Gastrocnemius medialis (tissue), 4 donors: ENCODE measurements around the gene SLC22A15. TPM values are rescaled to one million over a fixed set of nuclear protein-coding genes. Genes with fewer than 3 reads are reported as not detected.
"Not testable (repeated sequence)": the region's sequence is repeated elsewhere in the genome, so short reads cannot be mapped to it uniquely, and the experiment has no call there.

Experiments used
- ATAC-seq, 2 donors: fragments of 150-250 bp; one replicate each; pipeline ENCODE4 v1.9.1; 2016
- DNase-seq, 2 donors: peaks; one replicate each; pipeline ENCODE4 v3.0.0-alpha.2; 2019
- H3K27ac ChIP-seq, 4 donors: fragments of 200-600 bp; sonication (generic); 1 replicate in 1 of 4; 2 replicates in 3 of 4; pipeline ENCODE4 v1.5.1; 2016 to 2018; ENCODE audit warnings: mild to moderate bottlenecking in 2 of 4, moderate library complexity in 1 of 4
- H3K27me3 ChIP-seq, 3 donors: fragments of 200-600 bp; sonication (generic) in 2 of 3; 1 replicate in 1 of 3; 2 replicates in 2 of 3; pipeline versions ENCODE4 v1.5.1 to v1.6.0; 2016 to 2019; ENCODE audit warnings: mild to moderate bottlenecking in 1 of 3, moderate library complexity in 1 of 3
- H3K36me3 ChIP-seq, 2 donors: fragments of 200-600 bp; sonication (generic) in 1 of 2; one replicate each; pipeline ENCODE4 v1.5.1; 2017 to 2018
- H3K4me1 ChIP-seq, 2 donors: fragments of 200-600 bp; sonication (generic) in 1 of 2; one replicate each; pipeline ENCODE4 v1.5.1; 2016 to 2017; ENCODE audit warnings: mild to moderate bottlenecking in 2 of 2
- H3K4me3 ChIP-seq, 4 donors: fragments of 200-600 bp; sonication (generic) in 3 of 4; 1 replicate in 1 of 4; 2 replicates in 3 of 4; pipeline ENCODE4 v1.5.1; 2016 to 2019; ENCODE audit warnings: mild to moderate bottlenecking in 2 of 4
- H3K9me3 ChIP-seq, 3 donors: fragments of 200-600 bp; sonication (generic) in 2 of 3; 1 replicate in 1 of 3; 2 replicates in 2 of 3; pipeline ENCODE4 v1.5.1; 2016 to 2019
- POLR2A ChIP-seq, 2 donors: fragments of 450-650 bp; IDR thresholded peaks; one replicate each; pipeline ENCODE4 v1.6.1; 2017; ENCODE audit warnings: antibody characterized with exemption in 2 of 2, mild to moderate bottlenecking in 2 of 2, moderate library complexity in 2 of 2
- in situ Hi-C, 4 donors: fragments of 200-750 bp; cut with MboI; loops; one replicate each; pipeline versions ENCODE4 v1.15.0 to v1.8.0; 2017; ENCODE audit warnings: low sequenced_read_pairs in 4 of 4
- intact Hi-C: fragments of 100-400 bp; cut with DNase I; formaldehyde crosslinking; loops from one replicate; pipeline ENCODE4 v1.15.1; 2023; ENCODE audit warnings: low total_unique reads
- total RNA-seq, 4 donors: library from RNA; depleted of rRNA; stranded (reverse); fragments of >200 nt; gene quantifications; one replicate each; pipeline versions ENCODE4 v1.1.0 to v1.2.3, GENCODE V29; 2016
- TF ChIP-seq, protein P1 (sequence below), 5 experiments: fragments of 450-650 bp in 3 of 5; fragments of 200-600 bp in 2 of 5; sonication (generic) in 2 of 5; IDR thresholded peaks in 4 of 5; conservative IDR thresholded peaks in 1 of 5; 1 replicate in 4 of 5; 2 replicates in 1 of 5; pipeline ENCODE4 v1.5.1; 2016 to 2019; ENCODE audit warnings: antibody characterized with exemption in 5 of 5, mild to moderate bottlenecking in 3 of 5, moderate library complexity in 3 of 5

Gene SLC22A15
- total RNA-seq, 4 donors from 2014 or later: 0.15 to 0.62 (median 0.41) TPM

DNA sequence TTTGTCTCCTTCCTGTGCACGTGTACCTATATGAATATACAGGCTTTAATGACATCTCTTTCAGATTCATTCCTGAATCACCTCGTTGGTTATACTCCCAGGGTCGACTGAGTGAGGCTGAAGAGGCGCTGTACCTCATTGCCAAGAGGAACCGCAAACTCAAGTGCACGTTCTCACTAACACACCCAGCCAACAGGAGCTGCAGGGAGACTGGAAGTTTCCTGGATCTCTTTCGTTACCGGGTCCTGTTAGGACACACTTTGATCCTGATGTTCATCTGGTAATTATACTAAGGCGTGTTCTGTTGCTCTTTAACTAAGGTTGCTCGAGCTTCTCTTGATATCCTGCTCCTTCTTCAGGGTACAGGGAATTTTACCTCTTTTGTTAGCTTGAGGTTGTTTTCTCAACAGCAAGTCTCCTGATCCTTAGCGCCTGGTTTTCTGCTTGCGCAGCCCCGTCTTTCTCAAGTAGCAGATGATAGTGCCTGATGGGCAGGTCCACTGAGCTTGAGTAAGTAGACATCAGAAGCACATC lies 55.1 kb downstream of the SLC22A15 start:
- intact Hi-C loops: no loop called here
- no peaks in the 10 kb centered on the region for H3K9me3 ChIP-seq
- H3K27me3 ChIP-seq: no peaks in the 10 kb centered on the region
- in situ Hi-C loops: no loop called here
- H3K27ac ChIP-seq: no peak overlapping the region
- H3K36me3 ChIP-seq: no peaks in the 10 kb centered on the region
- TF ChIP-seq, protein P1, sequence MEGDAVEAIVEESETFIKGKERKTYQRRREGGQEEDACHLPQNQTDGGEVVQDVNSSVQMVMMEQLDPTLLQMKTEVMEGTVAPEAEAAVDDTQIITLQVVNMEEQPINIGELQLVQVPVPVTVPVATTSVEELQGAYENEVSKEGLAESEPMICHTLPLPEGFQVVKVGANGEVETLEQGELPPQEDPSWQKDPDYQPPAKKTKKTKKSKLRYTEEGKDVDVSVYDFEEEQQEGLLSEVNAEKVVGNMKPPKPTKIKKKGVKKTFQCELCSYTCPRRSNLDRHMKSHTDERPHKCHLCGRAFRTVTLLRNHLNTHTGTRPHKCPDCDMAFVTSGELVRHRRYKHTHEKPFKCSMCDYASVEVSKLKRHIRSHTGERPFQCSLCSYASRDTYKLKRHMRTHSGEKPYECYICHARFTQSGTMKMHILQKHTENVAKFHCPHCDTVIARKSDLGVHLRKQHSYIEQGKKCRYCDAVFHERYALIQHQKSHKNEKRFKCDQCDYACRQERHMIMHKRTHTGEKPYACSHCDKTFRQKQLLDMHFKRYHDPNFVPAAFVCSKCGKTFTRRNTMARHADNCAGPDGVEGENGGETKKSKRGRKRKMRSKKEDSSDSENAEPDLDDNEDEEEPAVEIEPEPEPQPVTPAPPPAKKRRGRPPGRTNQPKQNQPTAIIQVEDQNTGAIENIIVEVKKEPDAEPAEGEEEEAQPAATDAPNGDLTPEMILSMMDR (IDR thresholded peaks at IDR 0.05 in 4 of 5, conservative IDR thresholded peaks at IDR 0.05 in 1 of 5): no peak
- no peak for TF ChIP-seq POLR2A (IDR thresholded peaks at IDR 0.05)
- ATAC-seq (no peak), DNase-seq (no peak)
- no peak overlapping the region for H3K4me3 ChIP-seq
- no peaks in the 10 kb centered on the region for H3K4me1 ChIP-seq

DNA sequence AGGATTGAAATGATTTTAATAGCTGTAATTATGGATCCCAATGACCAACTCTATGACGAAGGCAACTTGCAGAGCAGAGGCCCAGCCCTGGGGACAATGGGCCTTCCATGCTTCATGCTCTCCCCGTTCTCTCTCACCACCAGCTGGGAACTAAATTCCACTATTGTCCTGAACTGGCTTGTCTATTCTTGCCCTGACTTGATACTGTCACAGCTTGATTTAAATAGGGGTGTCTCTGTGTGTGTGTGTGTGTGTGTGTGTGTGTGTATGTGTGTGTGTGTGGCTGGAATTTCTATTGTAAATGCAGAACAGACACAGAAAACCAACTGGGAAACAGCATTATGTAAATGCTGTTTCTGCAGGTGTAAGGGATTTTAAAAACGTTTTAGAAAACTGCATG lies 57.0 kb downstream of the SLC22A15 start:
- intact Hi-C loops (no loop called here), in situ Hi-C loops (no loop called here)
- DNase-seq: no peak
- no peaks in the 10 kb centered on the region for H3K9me3 ChIP-seq
- no peaks in the 10 kb centered on the region for H3K36me3 ChIP-seq
- no peak overlapping the region for H3K4me3 ChIP-seq
- no peak overlapping the region for H3K27ac ChIP-seq
- TF ChIP-seq, protein P1 (IDR thresholded peaks at IDR 0.05 in 4 of 5, conservative IDR thresholded peaks at IDR 0.05 in 1 of 5): no peak
- TF ChIP-seq POLR2A (IDR thresholded peaks at IDR 0.05): no peak
- H3K4me1 ChIP-seq: no peaks in the 10 kb centered on the region
- H3K27me3 ChIP-seq: no peaks in the 10 kb centered on the region
- no peak for ATAC-seq

DNA sequence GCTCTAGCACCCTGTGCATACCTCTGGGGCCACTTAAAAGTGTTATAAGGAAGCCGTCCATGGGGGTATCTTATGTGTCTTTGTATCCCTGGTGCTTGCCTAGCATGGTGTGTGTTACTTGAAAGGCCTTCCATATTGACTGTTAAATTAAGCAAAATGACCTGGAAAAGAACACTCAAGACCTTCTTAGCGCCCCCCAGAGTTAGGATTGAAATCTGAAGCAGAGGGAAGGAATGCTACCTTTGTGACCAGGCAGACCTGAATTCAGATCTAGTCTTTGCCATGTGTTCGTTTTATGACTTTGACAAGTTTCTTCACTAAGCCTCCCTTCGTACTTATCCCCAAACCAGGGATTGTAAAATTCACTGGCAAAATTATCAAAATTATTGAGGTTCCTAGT lies 59.9 kb downstream of the SLC22A15 start:
- DNase-seq: no peak
- Histone ChIP-seq H3K4me3 (no peak overlapping the region), H3K36me3 (no peaks in the 10 kb centered on the region), H3K27me3 (no peaks in the 10 kb centered on the region), H3K4me1 (no peaks in the 10 kb centered on the region), H3K27ac (no peak overlapping the region), H3K9me3 (no peaks in the 10 kb centered on the region)
- in situ Hi-C loops: no loop called here
- intact Hi-C loops: no loop called here
- ATAC-seq: no peak
- TF ChIP-seq POLR2A (IDR thresholded peaks at IDR 0.05): no peak
- TF ChIP-seq, protein P1 (IDR thresholded peaks at IDR 0.05 in 4 of 5, conservative IDR thresholded peaks at IDR 0.05 in 1 of 5): no peak

DNA sequence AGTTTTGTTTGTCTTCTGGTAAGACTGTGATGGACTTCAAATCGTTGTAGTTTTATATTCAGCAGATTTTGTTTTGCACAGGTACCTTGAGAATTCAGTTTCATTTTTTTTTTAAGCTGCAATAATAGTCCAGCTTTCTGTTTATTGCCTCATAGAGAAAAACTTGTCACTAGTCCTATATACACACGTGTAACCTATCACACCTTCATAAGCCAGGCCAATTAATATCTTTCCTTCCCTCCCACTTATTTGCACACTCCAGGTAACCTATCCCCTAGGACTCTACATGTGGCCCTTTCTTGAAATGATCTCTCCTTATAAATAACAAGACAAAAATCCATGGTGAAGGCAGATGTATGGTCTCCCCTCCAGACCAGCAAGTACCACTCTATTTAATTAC lies 62.4 kb downstream of the SLC22A15 start:
- Histone ChIP-seq H3K4me3 (no peak overlapping the region), H3K36me3 (no peaks in the 10 kb centered on the region), H3K27me3 (no peaks in the 10 kb centered on the region), H3K4me1 (no peaks in the 10 kb centered on the region), H3K27ac (no peak overlapping the region), H3K9me3 (no peaks in the 10 kb centered on the region)
- DNase-seq (no peak), ATAC-seq (no peak)
- intact Hi-C loops (no loop called here), in situ Hi-C loops (no loop called here)
- TF ChIP-seq, protein P1 (IDR thresholded peaks at IDR 0.05 in 4 of 5, conservative IDR thresholded peaks at IDR 0.05 in 1 of 5): no peak
- no peak for TF ChIP-seq POLR2A (IDR thresholded peaks at IDR 0.05)

DNA sequence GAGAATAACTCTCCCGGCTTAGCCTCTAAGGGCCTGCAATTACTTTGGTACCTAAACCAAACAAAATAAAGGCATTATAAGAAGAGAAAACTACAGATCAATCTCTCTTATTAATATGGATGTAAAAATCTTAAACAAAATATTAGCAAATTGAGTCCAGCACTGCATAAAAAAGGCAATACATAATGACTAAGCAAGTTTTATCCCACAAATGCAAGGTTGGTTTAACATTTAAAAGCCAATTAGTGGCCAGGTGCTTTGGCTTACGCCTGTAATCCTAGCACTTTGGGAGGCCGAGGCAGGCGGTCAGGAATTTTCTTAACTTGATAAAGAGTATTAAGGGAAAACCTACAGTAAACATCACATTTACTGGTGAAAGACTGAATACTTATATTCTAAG lies 67.8 kb downstream of the SLC22A15 start:
- no peaks in the 10 kb centered on the region for H3K4me1 ChIP-seq
- in situ Hi-C loops (no loop called here), intact Hi-C loops (no loop called here)
- TF ChIP-seq POLR2A (IDR thresholded peaks at IDR 0.05): no peak
- TF ChIP-seq, protein P1 (IDR thresholded peaks at IDR 0.05 in 4 of 5, conservative IDR thresholded peaks at IDR 0.05 in 1 of 5): no peak
- H3K27me3 ChIP-seq: no peaks in the 10 kb centered on the region
- no peak overlapping the region for H3K27ac ChIP-seq
- no peaks in the 10 kb centered on the region for H3K9me3 ChIP-seq
- ATAC-seq (no peak), DNase-seq (no peak)
- no peak overlapping the region for H3K4me3 ChIP-seq
- H3K36me3 ChIP-seq: no peaks in the 10 kb centered on the region

DNA sequence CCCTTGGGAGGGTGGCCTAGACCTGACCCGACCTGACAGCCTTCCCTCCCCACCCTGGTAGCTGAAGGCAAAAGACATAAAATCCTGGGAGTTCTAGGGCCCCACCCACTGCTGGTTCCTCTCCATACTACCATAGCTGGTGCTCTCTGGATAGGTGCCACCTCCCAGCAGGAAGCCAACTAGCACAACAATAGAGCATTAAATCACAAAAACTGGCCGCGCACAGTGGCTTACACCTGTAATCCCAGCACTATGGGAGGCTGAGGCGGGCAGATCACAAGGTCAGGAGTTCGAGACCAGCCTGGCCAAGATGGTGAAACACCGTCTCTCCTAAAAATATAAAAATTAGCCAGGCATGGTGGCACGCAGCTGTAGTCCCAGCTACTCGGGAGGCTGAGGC lies 70.6 kb downstream of the SLC22A15 start:
- in situ Hi-C loops, intact Hi-C loops, H3K4me1 ChIP-seq, H3K4me3 ChIP-seq, H3K9me3 ChIP-seq, H3K27me3 ChIP-seq, H3K36me3 ChIP-seq, H3K27ac ChIP-seq, DNase-seq, ATAC-seq: not testable (repeated sequence)

DNA sequence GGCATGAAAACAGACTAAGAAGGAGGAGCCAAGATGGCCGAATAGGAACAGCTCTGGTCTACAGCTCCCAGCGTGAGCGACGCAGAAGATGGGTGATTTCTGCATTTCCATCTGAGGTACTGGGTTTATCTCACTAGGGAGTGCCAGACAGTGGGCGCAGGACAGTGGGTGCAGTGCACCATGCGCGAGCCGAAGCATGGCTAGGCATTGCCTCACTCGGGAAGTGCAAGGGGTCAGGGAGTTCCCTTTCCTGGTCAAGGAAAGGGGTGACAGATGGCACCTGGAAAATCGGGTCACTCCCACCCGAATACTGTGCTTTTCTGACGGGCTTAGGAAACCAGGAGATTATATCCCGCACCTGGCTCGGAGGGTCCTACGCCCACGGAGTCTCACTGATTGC lies 75.6 kb downstream of the SLC22A15 start:
- ATAC-seq, H3K4me1 ChIP-seq, H3K4me3 ChIP-seq, H3K36me3 ChIP-seq, H3K27ac ChIP-seq, DNase-seq, H3K9me3 ChIP-seq, in situ Hi-C loops, intact Hi-C loops, H3K27me3 ChIP-seq: not testable (repeated sequence)
